Hepatocyte (in vitro differentiated cells): Measurements from ENCODE around the gene PTPRS. TPM values are rescaled to one million over a fixed set of nuclear protein-coding genes. Genes with fewer than 3 reads are reported as not detected.

ENCODE experiments used
- DNase-seq: peaks from one replicate; pipeline ENCODE4 v3.0.0-alpha.2; 2016; ENCODE audit warnings: low spot score
- H2AFZ ChIP-seq: fragments of 200-600 bp; sonication (generic); 2 replicates; pipeline ENCODE4 v1.6.0; 2016; ENCODE audit warnings: antibody characterized with exemption, mild to moderate bottlenecking
- H3K27ac ChIP-seq: fragments of 200-600 bp; sonication (generic); 2 replicates; pipeline ENCODE4 v1.5.1; 2016; ENCODE audit warnings: mild to moderate bottlenecking
- H3K27me3 ChIP-seq: fragments of 200-600 bp; sonication (generic); 2 replicates; pipeline ENCODE4 v1.6.1; 2016
- H3K36me3 ChIP-seq: fragments of 200-600 bp; sonication (generic); replicated peaks from 2 replicates; pipeline ENCODE4 v1.5.1; 2016; ENCODE audit warnings: low read depth; ENCODE audit not compliant: insufficient read depth
- H3K4me1 ChIP-seq: fragments of 200-600 bp; sonication (generic); 2 replicates; pipeline ENCODE4 v1.5.1; 2016; ENCODE audit warnings: mild to moderate bottlenecking, moderate library complexity; ENCODE audit not compliant: insufficient read depth
- H3K4me2 ChIP-seq: fragments of 200-600 bp; sonication (generic); 2 replicates; pipeline ENCODE4 v1.6.0; 2016
- H3K4me3 ChIP-seq: fragments of 200-600 bp; sonication (generic); 2 replicates; pipeline ENCODE4 v1.5.1; 2016; ENCODE audit warnings: mild to moderate bottlenecking
- H3K79me2 ChIP-seq: fragments of 200-600 bp; sonication (generic); 2 replicates; pipeline ENCODE4 v1.6.0; 2017; ENCODE audit warnings: mild to moderate bottlenecking
- H3K9me2 ChIP-seq: fragments of 200-600 bp; sonication (generic); replicated peaks from 2 replicates; pipeline ENCODE4 v1.6.0; 2017; ENCODE audit warnings: mild to moderate bottlenecking; ENCODE audit not compliant: insufficient read depth
- H3K9me3 ChIP-seq: fragments of 200-600 bp; sonication (generic); 2 replicates; pipeline ENCODE4 v1.5.1; 2016; ENCODE audit warnings: low read depth, mild to moderate bottlenecking
- H4K20me1 ChIP-seq: fragments of 200-600 bp; sonication (generic); 2 replicates; pipeline ENCODE4 v1.6.0; 2016; ENCODE audit warnings: mild to moderate bottlenecking; ENCODE audit not compliant: insufficient read depth, poor library complexity, severe bottlenecking
- CTCF ChIP-seq: fragments of 200-600 bp; sonication (generic); IDR thresholded peaks from 2 replicates; pipeline ENCODE4 v1.5.1; 2016; ENCODE audit warnings: antibody characterized with exemption, mild to moderate bottlenecking; ENCODE audit not compliant: poor library complexity
- EZH2 ChIP-seq: fragments of 200-600 bp; sonication (generic); IDR thresholded peaks from 2 replicates; pipeline ENCODE4 v1.6.1; 2016; ENCODE audit warnings: antibody characterized with exemption, mild to moderate bottlenecking, borderline replicate concordance
- EZH2phosphoT487 ChIP-seq: fragments of 200-600 bp; sonication (generic); IDR thresholded peaks from one replicate; pipeline ENCODE4 v1.6.1; 2018; ENCODE audit warnings: antibody characterized with exemption, mild to moderate bottlenecking, low read depth, moderate library complexity; ENCODE audit not compliant: unreplicated experiment, severe bottlenecking
- WGBS: methylation state at CpG from one replicate; pipeline ENCODE4 v1.1.6; 2016; ENCODE audit warnings: low lambda C conversion rate; ENCODE audit errors: missing lambda C conversion rate; 5-methylcytosine and 5-hydroxymethylcytosine counted together
- polyA plus RNA-seq: library from polyadenylated mRNA; unstranded; fragments of >200 nt; fragmentation: Nextera tagmentation; extraction: Ambion mirVana; gene quantifications from 2 replicates; pipeline ENCODE4 v1.2.1, GENCODE V29; 2016
- total RNA-seq: library from RNA; depleted of rRNA; stranded (reverse); fragments of >200 nt; gene quantifications from 2 replicates; pipeline ENCODE4 v1.2.3, GENCODE V29; 2014

PTPRS gene
- total and polyA plus RNA-seq, 2 experiments from 2014 or later: 21.9 to 65.5 TPM

- Histone ChIP-seq H3K27ac (no peak overlapping the region), H4K20me1 (no peaks in the 10 kb centered on the region), H3K4me2 (no peak overlapping the region), H3K36me3 (no peaks in the 10 kb centered on the region), H3K4me1 (no peaks in the 10 kb centered on the region), H2AFZ (no peak overlapping the region), H3K4me3 (no peak overlapping the region), H3K27me3 (peaks cover 2% of the 10 kb centered on the region), H3K9me2 (no peaks in the 10 kb centered on the region), H3K9me3 (no peaks in the 10 kb centered on the region), H3K79me2 (no peaks in the 10 kb centered on the region)
- TF ChIP-seq EZH2 (no peak), EZH2phosphoT487 (no peak), CTCF (no peak)
- WGBS: 73% methylated on average over 2 of the region's 2 CpGs
- DNase-seq: no peak
Measured at GRCh38 chr19:5351731-5352228, 11.2 kb upstream of the PTPRS start.

GRCh38 chr19:5349041-5349440 lies 8.4 kb upstream of the PTPRS start:
- H3K36me3 ChIP-seq: no peaks in the 10 kb centered on the region
- DNase-seq: no peak
- H2AFZ ChIP-seq: no peak overlapping the region
- TF ChIP-seq EZH2phosphoT487: no peak
- TF ChIP-seq EZH2: no peak
- no peak for TF ChIP-seq CTCF
- H3K4me3 ChIP-seq: no peak overlapping the region
- H3K4me1 ChIP-seq: no peaks in the 10 kb centered on the region
- no peaks in the 10 kb centered on the region for H3K27me3 ChIP-seq
- H3K27ac ChIP-seq: no peak overlapping the region
- no peaks in the 10 kb centered on the region for H3K9me3 ChIP-seq
- no peak overlapping the region for H3K4me2 ChIP-seq
- no peaks in the 10 kb centered on the region for H3K9me2 ChIP-seq
- WGBS: 67% methylated on average over 3 of the region's 3 CpGs
- H4K20me1 ChIP-seq: no peaks in the 10 kb centered on the region
- H3K79me2 ChIP-seq: no peaks in the 10 kb centered on the region

- no peaks in the 10 kb centered on the region for H3K9me2 ChIP-seq
- H3K27me3 ChIP-seq: no peaks in the 10 kb centered on the region
- H2AFZ ChIP-seq: no peak overlapping the region
- no peaks in the 10 kb centered on the region for H4K20me1 ChIP-seq
- no peak overlapping the region for H3K27ac ChIP-seq
- no peaks in the 10 kb centered on the region for H3K9me3 ChIP-seq
- no peaks in the 10 kb centered on the region for H3K36me3 ChIP-seq
- 29% methylated on average over 6 of the region's 6 CpGs for WGBS
- TF ChIP-seq CTCF (no peak), EZH2phosphoT487 (no peak), EZH2 (no peak)
- no peak for DNase-seq
- no peak overlapping the region for H3K4me2 ChIP-seq
- H3K4me3 ChIP-seq: no peak overlapping the region
- H3K4me1 ChIP-seq: no peaks in the 10 kb centered on the region
- no peaks in the 10 kb centered on the region for H3K79me2 ChIP-seq
Measured at GRCh38 chr19:5345895-5346386, 5.3 kb upstream of the PTPRS start.

GRCh38 chr19:5343848-5344247 lies 3.2 kb upstream of the PTPRS start:
- H3K27me3 ChIP-seq: peaks cover 10% of the 10 kb centered on the region
- H3K4me2 ChIP-seq: no peak overlapping the region
- peaks cover 8% of the 10 kb centered on the region for H3K4me1 ChIP-seq
- TF ChIP-seq CTCF (no peak), EZH2 (no peak), EZH2phosphoT487 (no peak)
- no peaks in the 10 kb centered on the region for H4K20me1 ChIP-seq
- no peak overlapping the region for H3K4me3 ChIP-seq
- H3K9me2 ChIP-seq: no peaks in the 10 kb centered on the region
- no peaks in the 10 kb centered on the region for H3K79me2 ChIP-seq
- H2AFZ ChIP-seq: no peak overlapping the region
- no peak for DNase-seq
- no peaks in the 10 kb centered on the region for H3K36me3 ChIP-seq
- H3K27ac ChIP-seq: no peak overlapping the region
- no peaks in the 10 kb centered on the region for H3K9me3 ChIP-seq
- WGBS: 61% methylated on average over 9 of the region's 9 CpGs
